HL-60/S4 treated with retinoic acid at 250 ng/mL for 4 days and 3 days (cell line): ENCODE results near the gene CEP350.

Experiments used
- in situ Hi-C: fragments of 300-500 bp; cut with MboI; formaldehyde crosslinking; loops from 2 replicates; pipeline ENCODE4 v1.7.0; 2022; ENCODE audit warnings: low sequenced_read_pairs

The CEP350 gene

DNA sequence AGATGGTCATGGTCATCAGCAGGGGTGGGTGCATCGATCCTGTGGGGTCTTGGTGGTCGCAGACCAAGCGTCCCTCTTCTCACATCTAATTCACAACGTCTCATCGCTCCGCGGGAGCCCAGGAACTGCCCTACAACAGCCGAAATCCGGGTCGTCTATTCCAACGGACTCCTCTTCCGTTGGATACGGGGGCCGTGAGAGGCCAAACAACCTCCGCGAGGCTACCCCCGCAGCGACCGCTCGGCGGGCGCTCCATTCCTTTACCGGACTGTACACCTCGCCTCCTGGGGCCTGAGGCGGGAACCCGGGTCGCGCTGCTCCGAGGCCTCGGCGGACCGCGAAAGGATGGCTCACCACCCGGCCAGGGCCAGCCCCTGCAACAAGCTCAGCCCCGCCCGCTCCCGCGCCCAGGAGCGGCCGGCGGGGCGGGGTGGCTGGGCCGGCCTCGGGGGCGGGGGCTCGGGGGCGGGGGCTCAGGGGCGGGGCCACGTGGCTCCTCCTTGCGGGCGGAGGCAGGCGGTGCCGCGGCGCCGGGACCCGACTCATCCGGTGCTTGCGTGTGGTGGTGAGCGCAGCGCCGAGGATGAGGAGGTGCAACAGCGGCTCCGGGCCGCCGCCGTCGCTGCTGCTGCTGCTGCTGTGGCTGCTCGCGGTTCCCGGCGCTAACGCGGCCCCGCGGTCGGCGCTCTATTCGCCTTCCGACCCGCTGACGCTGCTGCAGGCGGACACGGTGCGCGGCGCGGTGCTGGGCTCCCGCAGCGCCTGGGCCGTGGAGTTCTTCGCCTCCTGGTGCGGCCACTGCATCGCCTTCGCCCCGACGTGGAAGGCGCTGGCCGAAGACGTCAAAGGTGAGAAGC, 199.9 kb downstream of the CEP350 start, which contains the start of gene QSOX1:
QSOX1 (plus strand) TSS at position 545 of the 857 bp plus-strand sequence; CDS start at position 584, 39 bp downstream.
- in situ Hi-C loops: no loop called here

DNA sequence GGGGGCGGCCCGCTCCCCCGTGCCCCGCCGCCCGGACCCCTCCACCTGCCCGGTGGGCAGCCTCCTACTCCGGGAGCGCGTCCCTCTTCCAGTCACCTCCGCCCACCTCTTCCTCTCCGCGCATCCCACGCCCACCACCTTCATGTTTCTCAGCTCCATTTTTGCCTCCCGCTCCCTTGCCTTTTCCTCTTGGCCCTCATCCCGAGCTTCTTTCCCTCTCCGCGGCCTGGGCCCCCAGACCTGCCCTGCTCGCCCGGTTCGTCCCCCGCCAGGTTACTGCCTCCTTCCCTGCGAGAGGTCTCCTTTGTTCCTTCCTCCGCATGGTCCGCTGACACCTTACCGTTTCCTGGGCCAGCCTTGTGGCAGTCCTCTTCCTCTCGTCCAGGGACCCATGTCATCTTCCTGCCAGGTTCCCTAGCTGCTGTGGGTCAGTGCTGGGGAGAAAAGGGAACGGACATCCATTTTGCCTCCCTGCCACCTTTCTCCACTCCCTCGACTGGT, 200.6 kb downstream of the CEP350 start:
- in situ Hi-C loops: no loop called here

DNA sequence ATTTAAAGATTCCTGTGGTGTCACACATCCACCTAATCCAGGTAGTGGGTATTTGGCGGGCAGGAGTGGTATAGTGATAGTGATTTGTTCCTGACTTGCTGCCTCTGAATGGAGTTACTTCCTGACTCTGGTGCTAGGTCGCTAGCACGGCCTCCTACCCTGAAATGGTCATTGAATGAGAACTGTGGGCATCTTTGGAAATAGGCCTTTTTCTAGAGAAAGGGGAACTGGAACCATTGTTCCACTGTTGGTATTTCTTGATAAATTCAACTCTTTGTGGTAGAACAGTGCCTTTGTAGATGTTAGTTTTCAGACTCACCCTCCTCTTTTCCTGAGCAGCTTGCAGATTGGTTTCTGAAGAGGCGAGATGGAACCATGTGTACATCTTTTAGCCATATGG, 201.6 kb downstream of the CEP350 start:
- in situ Hi-C loops: no loop called here

DNA sequence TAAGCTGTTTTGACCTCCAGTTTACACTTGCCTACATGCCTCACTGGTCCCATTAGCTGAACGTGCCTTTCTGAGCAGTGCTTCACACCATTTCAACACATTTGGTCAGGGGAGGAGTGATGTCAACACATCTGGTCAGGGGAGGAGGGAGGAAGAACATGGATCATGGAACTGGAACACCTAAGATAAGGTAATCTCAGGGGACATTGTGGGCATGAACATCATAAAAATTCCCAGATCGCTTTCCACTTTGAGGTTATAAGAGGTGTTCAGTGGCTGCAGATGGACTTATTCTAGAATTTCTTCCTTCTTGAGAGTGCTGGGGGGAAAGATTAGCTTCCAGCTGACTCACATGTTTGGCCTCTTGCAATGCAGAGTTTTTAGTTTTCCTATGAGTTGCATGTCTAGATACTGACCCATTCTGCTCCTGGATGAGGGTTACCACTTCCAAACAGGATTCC, 202.1 kb downstream of the CEP350 start:
- in situ Hi-C loops: no loop called here

DNA sequence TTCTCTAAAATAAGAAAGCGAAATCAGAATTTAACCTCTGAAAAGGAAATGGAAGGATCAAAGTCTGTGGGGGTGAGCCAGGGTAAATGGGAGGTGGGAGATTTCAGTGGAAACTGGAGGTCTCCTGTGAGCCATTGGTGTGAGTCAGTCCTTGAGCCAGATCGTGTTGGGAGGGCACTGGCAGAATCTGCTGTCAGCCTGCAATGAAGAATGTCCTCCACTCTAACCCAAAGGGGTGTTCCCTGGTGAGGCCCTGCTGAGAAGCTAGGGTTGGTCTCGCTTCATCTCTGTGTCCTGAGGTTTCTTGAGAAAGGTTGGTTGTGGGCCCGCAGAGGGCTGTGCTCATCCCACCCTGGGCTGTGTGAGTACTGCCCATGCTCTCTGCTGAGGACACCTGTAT, 202.5 kb downstream of the CEP350 start:
- in situ Hi-C loops: no loop called here

DNA sequence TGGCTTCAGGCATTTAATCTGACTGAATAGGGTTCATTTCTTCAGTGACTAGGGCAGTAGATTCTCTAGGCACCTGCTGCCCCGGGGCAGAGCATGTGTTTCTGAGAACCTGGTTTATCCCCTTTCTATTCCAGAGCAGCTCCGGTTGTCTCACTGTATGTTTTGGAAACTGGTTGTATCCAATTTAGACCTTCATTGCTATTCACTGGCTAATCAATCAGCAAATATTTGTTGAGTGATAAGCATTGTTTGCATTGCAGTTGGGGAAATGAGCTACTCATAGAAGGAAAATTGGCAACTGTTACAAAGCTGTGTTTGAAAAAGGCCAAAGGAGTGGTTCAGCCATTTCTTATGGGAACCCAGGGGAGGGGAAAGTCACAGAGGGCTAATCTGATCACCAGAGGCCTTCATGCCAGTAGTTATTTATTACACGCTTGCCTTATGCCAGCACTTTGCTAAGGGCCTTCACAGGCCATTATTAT, 203.0 kb downstream of the CEP350 start:
- in situ Hi-C loops: no loop called here

DNA sequence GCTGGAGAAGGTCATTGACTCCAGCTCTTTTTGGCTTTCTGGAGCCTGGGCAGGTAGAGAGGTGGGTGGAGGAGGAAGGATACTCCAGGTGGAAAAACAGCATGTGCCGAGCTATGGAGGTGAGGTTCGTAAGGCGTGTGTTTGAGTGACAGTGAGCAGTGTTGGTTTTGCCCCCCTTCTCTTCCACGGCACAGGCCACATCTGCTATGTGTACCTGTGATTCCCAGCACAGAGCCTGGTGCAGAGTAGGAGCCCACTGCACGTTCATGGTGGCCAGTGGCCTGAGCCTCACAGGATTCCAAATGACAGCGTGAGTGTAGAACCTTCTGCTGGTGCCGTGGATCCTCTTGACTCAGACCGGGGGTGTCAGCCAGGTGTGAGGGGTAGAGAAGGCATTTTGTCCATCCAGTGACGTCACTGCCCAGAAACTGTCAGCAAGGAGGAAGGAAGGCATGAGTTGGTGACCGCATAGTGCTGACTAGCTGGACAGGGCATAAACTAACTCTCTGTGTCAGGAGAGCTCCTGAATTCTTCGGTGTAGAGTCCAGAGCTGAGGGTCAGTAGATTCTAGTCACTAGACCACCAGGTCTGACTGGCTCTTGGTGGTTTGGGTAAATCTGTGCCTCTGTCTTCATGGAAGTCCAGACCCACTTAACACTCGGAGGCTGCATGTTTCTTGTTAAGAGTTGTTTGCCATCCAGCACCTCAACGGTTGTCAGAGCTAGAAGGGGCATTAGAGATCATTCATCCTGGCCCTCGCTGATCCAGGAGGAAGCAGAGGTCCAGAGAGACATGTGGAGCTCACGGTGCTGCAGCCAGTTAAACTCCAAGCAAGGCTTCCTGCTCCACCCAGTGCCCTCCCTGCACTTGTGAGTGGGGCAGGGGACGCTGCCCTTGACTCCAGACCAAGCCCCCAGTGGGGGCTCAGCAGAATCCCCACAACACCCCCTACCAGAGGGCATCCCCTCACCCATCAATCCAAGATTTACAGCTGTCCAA, 203.8 kb downstream of the CEP350 start:
- in situ Hi-C loops: no loop called here

DNA sequence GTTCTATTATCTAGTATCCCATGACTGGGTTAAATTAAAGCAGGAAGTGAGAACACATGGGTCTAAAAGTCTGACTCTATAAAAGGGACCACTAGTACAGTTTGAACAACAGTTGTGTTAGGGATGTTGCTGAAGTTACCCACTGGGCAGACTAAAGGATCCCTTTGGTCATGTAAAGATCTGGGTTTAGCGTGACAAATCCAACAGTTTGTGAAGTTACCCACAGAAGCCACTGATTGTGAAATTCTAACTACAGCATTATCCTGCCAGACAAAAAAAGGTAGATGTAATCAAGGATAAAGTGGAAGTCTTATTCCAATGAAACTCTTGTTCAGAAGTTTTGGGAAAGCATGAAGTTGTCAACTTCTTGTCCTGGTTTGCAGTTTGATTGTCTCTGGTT, 205.7 kb downstream of the CEP350 start:
- in situ Hi-C loops: no loop called here

DNA sequence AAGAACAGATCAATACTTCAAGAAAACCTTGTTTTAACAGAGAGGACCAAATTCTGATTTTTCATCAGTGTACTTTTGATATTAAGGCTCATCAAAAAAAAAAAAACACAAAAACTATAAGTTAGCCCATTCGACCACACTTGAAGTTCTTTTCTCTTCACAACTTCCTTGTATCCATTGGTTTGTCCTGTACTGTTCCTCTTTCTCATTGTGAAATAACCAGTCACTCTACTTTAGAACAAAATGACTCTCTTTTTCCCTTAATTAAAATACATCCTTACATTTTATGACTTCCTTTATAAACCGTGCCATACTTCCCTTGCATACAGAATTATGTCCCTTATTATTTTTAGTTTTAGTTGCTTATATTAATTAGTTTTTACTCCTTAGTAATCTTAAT, 208.4 kb downstream of the CEP350 start:
- in situ Hi-C loops: no loop called here
